HL-60 (cell line): Measurements from ENCODE around the gene BATF3.

Experiments used
- GABPA ChIP-seq: IDR thresholded peaks from 2 replicates; pipeline ENCODE4 v1.6.1; 2012; ENCODE audit warnings: low read depth
- TF ChIP-seq, protein P1 (sequence below): IDR thresholded peaks from one replicate; pipeline ENCODE4 v1.5.1; 2011; ENCODE audit warnings: low read length, control low read depth, inconsistent platforms; ENCODE audit not compliant: insufficient read depth

DNA sequence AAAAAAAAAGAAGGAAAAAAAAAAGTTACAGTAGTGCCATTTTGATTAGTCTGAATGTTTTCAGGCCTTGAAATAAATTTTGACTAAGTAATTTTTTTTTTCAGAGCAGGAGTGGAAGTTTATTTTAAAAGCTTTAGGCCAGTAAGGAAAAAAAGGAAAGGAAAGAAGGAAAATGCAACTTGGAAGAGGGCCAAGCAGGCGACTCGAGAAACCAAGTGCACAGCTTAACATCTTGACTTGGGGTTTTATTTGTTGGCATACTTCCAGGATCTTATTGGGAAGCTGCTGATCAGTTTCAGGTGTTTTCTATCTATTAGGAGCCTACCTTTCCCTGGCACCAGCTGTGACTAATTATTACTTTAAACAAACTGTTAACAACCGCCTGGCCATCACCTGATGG, 49.4 kb downstream of the BATF3 start:
- no peak for TF ChIP-seq GABPA
- TF ChIP-seq, protein P1, sequence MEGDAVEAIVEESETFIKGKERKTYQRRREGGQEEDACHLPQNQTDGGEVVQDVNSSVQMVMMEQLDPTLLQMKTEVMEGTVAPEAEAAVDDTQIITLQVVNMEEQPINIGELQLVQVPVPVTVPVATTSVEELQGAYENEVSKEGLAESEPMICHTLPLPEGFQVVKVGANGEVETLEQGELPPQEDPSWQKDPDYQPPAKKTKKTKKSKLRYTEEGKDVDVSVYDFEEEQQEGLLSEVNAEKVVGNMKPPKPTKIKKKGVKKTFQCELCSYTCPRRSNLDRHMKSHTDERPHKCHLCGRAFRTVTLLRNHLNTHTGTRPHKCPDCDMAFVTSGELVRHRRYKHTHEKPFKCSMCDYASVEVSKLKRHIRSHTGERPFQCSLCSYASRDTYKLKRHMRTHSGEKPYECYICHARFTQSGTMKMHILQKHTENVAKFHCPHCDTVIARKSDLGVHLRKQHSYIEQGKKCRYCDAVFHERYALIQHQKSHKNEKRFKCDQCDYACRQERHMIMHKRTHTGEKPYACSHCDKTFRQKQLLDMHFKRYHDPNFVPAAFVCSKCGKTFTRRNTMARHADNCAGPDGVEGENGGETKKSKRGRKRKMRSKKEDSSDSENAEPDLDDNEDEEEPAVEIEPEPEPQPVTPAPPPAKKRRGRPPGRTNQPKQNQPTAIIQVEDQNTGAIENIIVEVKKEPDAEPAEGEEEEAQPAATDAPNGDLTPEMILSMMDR: no peak
